K562 treated with DMSO at 1 percent for 4 hours (cell line): ENCODE measurements around the gene SESTD1. TPM values are rescaled to one million over a fixed set of nuclear protein-coding genes. Genes with fewer than 3 reads are reported as not detected.

ENCODE experiments used
- total RNA-seq: library from RNA; unstranded; fragments of 300-600 nt; gene quantifications from 2 replicates; pipeline ENCODE4 v1.2.3, GENCODE V29; 2022; ENCODE audit not compliant: insufficient read depth

SESTD1 gene
- 0.44 and 1.0 TPM in 2 replicates for total RNA-seq

GRCh38 chr2:179264368-179265081, at the start of gene SESTD1:
Gene SESTD1, minus strand, starts transcription at chr2:179264832. Its CDS starts 72,991 bp downstream, at chr2:179191841.

Other genes starting within 250 kb of the SESTD1 start
- not detected in 2 replicates for gene CCDC141, start 214.7 kb downstream of the SESTD1 start, total RNA-seq